Esophagus mucosa (tissue), 1 donor: Measurements from ENCODE around the gene GOLGA3. TPM values are rescaled to one million over a fixed set of nuclear protein-coding genes. Genes with fewer than 3 reads are reported as not detected.
A peak's percentile ranks its signal among the peaks of the same experiment; 100 is the strongest.
"Not testable (repeated sequence)": the region's sequence is repeated elsewhere in the genome, so short reads cannot be mapped to it uniquely, and the experiment has no call there.

Experiments
- ATAC-seq: fragments of 200-7000 bp; cut with Tn5 transposase; one replicate; pipeline ENCODE4 v1.9.1; 2020
- total RNA-seq: library from RNA; stranded (reverse); gene quantifications from one replicate; pipeline ENCODE4 v1.2.4, GENCODE V29; 2023
- donor health status: DM: yes; HTN: yes; CAD: no.

Gene GOLGA3
- total RNA-seq, 1 donor from 2014 or later = 31.2 TPM

- no peak for ATAC-seq
Observed at GRCh38 chr12:132814232-132814631, 14.4 kb downstream of the GOLGA3 start.

GRCh38 chr12:132813443-132813842 is 15.2 kb downstream of the GOLGA3 start:
- ATAC-seq = peak; percentile 36

GRCh38 chr12:132812631-132813305 is 15.9 kb downstream of the GOLGA3 start:
- ATAC-seq = no peak

- not testable (repeated sequence) for ATAC-seq
Observed at GRCh38 chr12:132809391-132809790, 19.3 kb downstream of the GOLGA3 start.

GRCh38 chr12:132807295-132808092 is 21.2 kb downstream of the GOLGA3 start:
- ATAC-seq = no peak

- ATAC-seq = no peak
Observed at GRCh38 chr12:132806857-132807256, 21.8 kb downstream of the GOLGA3 start.

GRCh38 chr12:132804426-132804861 is 24.2 kb downstream of the GOLGA3 start:
- peak; percentile 99 for ATAC-seq

GRCh38 chr12:132803888-132804287 is 24.8 kb downstream of the GOLGA3 start:
- ATAC-seq = no peak

GRCh38 chr12:132803125-132803524 is 25.5 kb downstream of the GOLGA3 start:
- no peak for ATAC-seq

- ATAC-seq = no peak
Observed at GRCh38 chr12:132801741-132802140, 26.9 kb downstream of the GOLGA3 start.

GRCh38 chr12:132798836-132799235 is 29.8 kb downstream of the GOLGA3 start:
- ATAC-seq = no peak

GRCh38 chr12:132797820-132798570 is 30.7 kb downstream of the GOLGA3 start:
- ATAC-seq = peak; percentile 19

GRCh38 chr12:132795847-132796246 is 32.8 kb downstream of the GOLGA3 start:
- ATAC-seq = no peak

- not testable (repeated sequence) for ATAC-seq
Observed at GRCh38 chr12:132791940-132792339, 36.7 kb downstream of the GOLGA3 start.

- no peak for ATAC-seq
Observed at GRCh38 chr12:132789099-132789471, 39.6 kb downstream of the GOLGA3 start.

- peak; percentile 20 for ATAC-seq
Observed at GRCh38 chr12:132788375-132789098, 40.1 kb downstream of the GOLGA3 start.

- no peak for ATAC-seq
Observed at GRCh38 chr12:132787877-132788276, 40.8 kb downstream of the GOLGA3 start.

- no peak for ATAC-seq
Observed at GRCh38 chr12:132786192-132786591, 42.5 kb downstream of the GOLGA3 start.

GRCh38 chr12:132784580-132784979 is 44.1 kb downstream of the GOLGA3 start:
- ATAC-seq = no peak

GRCh38 chr12:132783917-132784531 is 44.6 kb downstream of the GOLGA3 start:
- ATAC-seq = no peak

- no peak for ATAC-seq
Observed at GRCh38 chr12:132781938-132782337, 46.7 kb downstream of the GOLGA3 start.

- ATAC-seq = peak; percentile 14
Observed at GRCh38 chr12:132779781-132780353, 48.8 kb downstream of the GOLGA3 start.
